ENCODE measurements around the gene TMTC4. TPM values are rescaled to one million over a fixed set of nuclear protein-coding genes. Genes with fewer than 3 reads are reported as not detected.

Gene TMTC4
- total and polyA plus RNA-seq, 2 of the 4 experiments (the other 2 are of a cell fraction) = 8.4 to 14.3 TPM

DNA sequence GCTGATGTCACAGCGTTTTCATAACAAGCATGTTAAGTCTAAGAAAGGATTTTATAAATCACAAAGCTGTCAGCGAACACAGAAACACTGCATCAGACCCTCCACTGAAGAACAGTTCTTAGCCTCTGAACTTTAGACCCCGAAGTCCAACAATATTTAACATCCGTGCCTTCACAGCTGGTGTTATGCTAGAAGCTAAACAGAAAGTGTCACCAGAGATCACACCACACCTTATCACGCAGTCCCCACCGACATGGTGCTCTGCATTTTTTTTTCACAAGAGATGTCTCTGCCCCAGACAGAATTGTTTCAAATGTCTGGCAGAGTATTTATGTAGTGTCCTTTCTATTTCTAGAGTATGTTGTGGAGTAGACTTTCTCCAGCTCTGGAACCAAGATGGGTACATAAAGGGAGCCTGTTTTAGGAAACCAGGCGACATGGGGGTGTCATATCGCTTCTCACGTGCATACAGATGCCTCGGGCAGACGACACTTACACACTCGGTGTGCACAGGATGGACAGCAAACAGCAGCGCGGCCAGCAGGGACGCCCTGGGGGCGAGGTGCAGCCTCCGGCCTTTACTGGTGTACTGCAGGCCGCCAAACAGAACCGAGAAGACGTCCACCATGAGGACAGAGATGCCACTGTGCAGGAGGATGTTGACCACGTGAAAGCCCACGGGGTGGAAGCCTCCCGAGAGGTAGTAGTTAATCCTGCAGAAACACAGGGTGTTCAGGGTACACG, 12.0 kb downstream of the TMTC4 start:
- no peak overlapping the region for H3K56ac ChIP-seq (ENCODE audit: extremely low read depth, insufficient read depth, low read length)
- no peak overlapping the region for H3K14ac ChIP-seq (replicated peaks; ENCODE audit: low read depth, low read length)
- CTCF ChIA-PET = interaction anchor here (0.6 kb wide), 1 partner anchor 266 kb away, joined by 4 read pairs; no protein-coding TSS in a partner anchor
- H2BK120ac ChIP-seq (ENCODE audit: low read depth, low read length) = no peak overlapping the region
- in situ Hi-C loops (cut with MboI; ENCODE audit: low sequenced_read_pairs) = no loop called here
- intact Hi-C loops (cut with micrococcal nuclease) = no loop called here
- H2AFZ ChIP-seq (replicated peaks; ENCODE audit: low read length, poor library complexity) = no peak overlapping the region
- no peaks in the 10 kb centered on the region for H3K9me3 ChIP-seq (ENCODE audit: control insufficient read depth, insufficient read depth, low read length)
- dilution Hi-C loops (cut with HindIII; ENCODE audit: low sequenced_read_pairs, unreplicated experiment) = no loop called here
- H3K9ac ChIP-seq (ENCODE audit: low read depth, low read length) = no peak overlapping the region
- H3K18ac ChIP-seq (ENCODE audit: low read depth, low read length) = no peak overlapping the region
- H2BK5ac ChIP-seq (ENCODE audit: low read depth, low read length, poor library complexity, severe bottlenecking) = no peak overlapping the region
- H3K36me3 ChIP-seq (ENCODE audit: control insufficient read depth, insufficient read depth, low read length) = peaks cover 30% of the 10 kb centered on the region
- no peak overlapping the region for H4K5ac ChIP-seq (ENCODE audit: low read depth, low read length)
- H3K4me2 ChIP-seq (ENCODE audit: low read depth, low read length) = no peak overlapping the region
- H2AK9ac ChIP-seq (replicated peaks; ENCODE audit: low read depth, low read length, poor library complexity) = no peak overlapping the region
- WGBS, 2 experiments (ENCODE audit: extremely low coverage in 2 of 2, insufficient read length in 1 of 2) = 88% methylated on average over 4 of the region's 24 CpGs; no CpG with 5 or more reads in 1 of the 2 experiments
- no peak overlapping the region for H3K4me3 ChIP-seq (ENCODE audit: insufficient read depth, low read depth, low read length)
- no peak overlapping the region for H3K4ac ChIP-seq (ENCODE audit: low read depth, low read length)
- H3K4me1 ChIP-seq (ENCODE audit: control insufficient read depth, insufficient read depth, low read length) = no peaks in the 10 kb centered on the region
- no peak for DNase-seq
- no peaks in the 10 kb centered on the region for H3K27me3 ChIP-seq (ENCODE audit: control insufficient read depth, insufficient read depth, low read length)
- H2AK5ac ChIP-seq (ENCODE audit: low read depth, low read length) = no peak overlapping the region
- no peak overlapping the region for H4K91ac ChIP-seq (ENCODE audit: insufficient read depth, low read depth, low read length)
- no peak overlapping the region for H3K27ac ChIP-seq (ENCODE audit: insufficient read depth, low read length)
- TF ChIP-seq, protein P1, sequence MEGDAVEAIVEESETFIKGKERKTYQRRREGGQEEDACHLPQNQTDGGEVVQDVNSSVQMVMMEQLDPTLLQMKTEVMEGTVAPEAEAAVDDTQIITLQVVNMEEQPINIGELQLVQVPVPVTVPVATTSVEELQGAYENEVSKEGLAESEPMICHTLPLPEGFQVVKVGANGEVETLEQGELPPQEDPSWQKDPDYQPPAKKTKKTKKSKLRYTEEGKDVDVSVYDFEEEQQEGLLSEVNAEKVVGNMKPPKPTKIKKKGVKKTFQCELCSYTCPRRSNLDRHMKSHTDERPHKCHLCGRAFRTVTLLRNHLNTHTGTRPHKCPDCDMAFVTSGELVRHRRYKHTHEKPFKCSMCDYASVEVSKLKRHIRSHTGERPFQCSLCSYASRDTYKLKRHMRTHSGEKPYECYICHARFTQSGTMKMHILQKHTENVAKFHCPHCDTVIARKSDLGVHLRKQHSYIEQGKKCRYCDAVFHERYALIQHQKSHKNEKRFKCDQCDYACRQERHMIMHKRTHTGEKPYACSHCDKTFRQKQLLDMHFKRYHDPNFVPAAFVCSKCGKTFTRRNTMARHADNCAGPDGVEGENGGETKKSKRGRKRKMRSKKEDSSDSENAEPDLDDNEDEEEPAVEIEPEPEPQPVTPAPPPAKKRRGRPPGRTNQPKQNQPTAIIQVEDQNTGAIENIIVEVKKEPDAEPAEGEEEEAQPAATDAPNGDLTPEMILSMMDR (conservative IDR thresholded peaks at IDR 0.05; ENCODE audit: low read depth, low read length) = no peak
- TF ChIP-seq MAFK (IDR thresholded peaks at IDR 0.05; ENCODE audit: low read depth, low read length) = no peak
- TF ChIP-seq, protein P2, sequence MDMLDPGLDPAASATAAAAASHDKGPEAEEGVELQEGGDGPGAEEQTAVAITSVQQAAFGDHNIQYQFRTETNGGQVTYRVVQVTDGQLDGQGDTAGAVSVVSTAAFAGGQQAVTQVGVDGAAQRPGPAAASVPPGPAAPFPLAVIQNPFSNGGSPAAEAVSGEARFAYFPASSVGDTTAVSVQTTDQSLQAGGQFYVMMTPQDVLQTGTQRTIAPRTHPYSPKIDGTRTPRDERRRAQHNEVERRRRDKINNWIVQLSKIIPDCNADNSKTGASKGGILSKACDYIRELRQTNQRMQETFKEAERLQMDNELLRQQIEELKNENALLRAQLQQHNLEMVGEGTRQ (IDR thresholded peaks at IDR 0.05; ENCODE audit: low read depth, low read length) = no peak
- TF ChIP-seq CEBPB (IDR thresholded peaks at IDR 0.05; ENCODE audit: low read depth, low read length) = no peak
- no peak for TF ChIP-seq MXI1 (IDR thresholded peaks at IDR 0.05; ENCODE audit: borderline replicate concordance, low read depth, low read length)
- TF ChIP-seq RCOR1 (IDR thresholded peaks at IDR 0.05; ENCODE audit: insufficient replicate concordance, low read length) = no peak
- TF ChIP-seq POLR2A (IDR thresholded peaks at IDR 0.05; ENCODE audit: low read depth, low read length) = no peak
- no peak for TF ChIP-seq CHD1 (IDR thresholded peaks at IDR 0.05; ENCODE audit: low read depth, low read length)
- no peak for TF ChIP-seq MAZ (IDR thresholded peaks at IDR 0.05; ENCODE audit: borderline replicate concordance, low read depth, low read length)
- no peak for TF ChIP-seq NFE2L2 (IDR thresholded peaks at IDR 0.05; ENCODE audit: low read depth, low read length)
- no peak for TF ChIP-seq FOS (IDR thresholded peaks at IDR 0.05; ENCODE audit: low read depth, low read length)
- TF ChIP-seq, protein P3, sequence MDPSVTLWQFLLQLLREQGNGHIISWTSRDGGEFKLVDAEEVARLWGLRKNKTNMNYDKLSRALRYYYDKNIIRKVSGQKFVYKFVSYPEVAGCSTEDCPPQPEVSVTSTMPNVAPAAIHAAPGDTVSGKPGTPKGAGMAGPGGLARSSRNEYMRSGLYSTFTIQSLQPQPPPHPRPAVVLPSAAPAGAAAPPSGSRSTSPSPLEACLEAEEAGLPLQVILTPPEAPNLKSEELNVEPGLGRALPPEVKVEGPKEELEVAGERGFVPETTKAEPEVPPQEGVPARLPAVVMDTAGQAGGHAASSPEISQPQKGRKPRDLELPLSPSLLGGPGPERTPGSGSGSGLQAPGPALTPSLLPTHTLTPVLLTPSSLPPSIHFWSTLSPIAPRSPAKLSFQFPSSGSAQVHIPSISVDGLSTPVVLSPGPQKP (IDR thresholded peaks at IDR 0.05; ENCODE audit: borderline replicate concordance, low read depth, low read length) = no peak
- TF ChIP-seq RAD21 (IDR thresholded peaks at IDR 0.05; ENCODE audit: low read length) = no peak
- TF ChIP-seq SMC3 (IDR thresholded peaks at IDR 0.05; ENCODE audit: low read depth, low read length) = no peak
- TF ChIP-seq BHLHE40 (IDR thresholded peaks at IDR 0.05; ENCODE audit: low read depth, low read length) = no peak
- TF ChIP-seq RFX5 (IDR thresholded peaks at IDR 0.05; ENCODE audit: low read depth, low read length) = no peak
- POLR2A ChIA-PET (ENCODE audit: unreplicated experiment) = no interaction called here
- no peaks in the 10 kb centered on the region for H3K79me1 ChIP-seq (ENCODE audit: low read depth in 1 of 2, low read length in 2 of 2)
- ATAC-seq (ENCODE audit: low read depth) = no peak
- no peak overlapping the region for H2BK20ac ChIP-seq (ENCODE audit: low read depth, low read length)
- H4K20me1 ChIP-seq (ENCODE audit: insufficient read depth, low read length) = no peaks in the 10 kb centered on the region
- H3K9me1 ChIP-seq (ENCODE audit: insufficient read depth, low read length) = peaks cover 3% of the 10 kb centered on the region; the same call in 1 of the 2 replicates
- no peak overlapping the region for H3K23ac ChIP-seq (ENCODE audit: low read depth, low read length)
- H2BK15ac ChIP-seq (ENCODE audit: low read depth, low read length) = no peak overlapping the region
- BruUV-seq (replicated peaks) = no TSS peak
- no peak overlapping the region for H4K8ac ChIP-seq (ENCODE audit: low read depth in 2 of 2, low read length in 2 of 2)

Data from IMR-90 (cell line).